DOHH2 (cell line): Measurements from ENCODE around the gene NHERF2.

Source experiments
- CTCF ChIP-seq: fragments of 200-600 bp; sonication (generic); IDR thresholded peaks from one replicate; pipeline ENCODE4 v1.5.1; 2014; ENCODE audit warnings: antibody characterized with exemption, mild to moderate bottlenecking, low read depth, low read length; ENCODE audit not compliant: poor library complexity, severe bottlenecking
- EZH2phosphoT487 ChIP-seq: fragments of 200-600 bp; sonication (generic); IDR thresholded peaks from 2 replicates; pipeline ENCODE4 v1.6.1; 2017; ENCODE audit warnings: borderline replicate concordance, mild to moderate bottlenecking, antibody characterized with exemption, low read length, moderate library complexity, mixed read lengths

- TF ChIP-seq CTCF (no peak), EZH2phosphoT487 (no peak)
Measured at GRCh38 chr16:2028146-2028545, 1.4 kb downstream of the NHERF2 start.
